HG03060 (cell line): ENCODE measurements around the gene UGT1A6.

ENCODE experiments used
- ATAC-seq: cut with Tn5 transposase; IDR thresholded peaks from one replicate; pipeline ENCODE4 v1.9.1; 2021; ENCODE audit warnings: low read depth, moderate number of reproducible peaks; ENCODE audit not compliant: unreplicated experiment

Gene UGT1A6

DNA sequence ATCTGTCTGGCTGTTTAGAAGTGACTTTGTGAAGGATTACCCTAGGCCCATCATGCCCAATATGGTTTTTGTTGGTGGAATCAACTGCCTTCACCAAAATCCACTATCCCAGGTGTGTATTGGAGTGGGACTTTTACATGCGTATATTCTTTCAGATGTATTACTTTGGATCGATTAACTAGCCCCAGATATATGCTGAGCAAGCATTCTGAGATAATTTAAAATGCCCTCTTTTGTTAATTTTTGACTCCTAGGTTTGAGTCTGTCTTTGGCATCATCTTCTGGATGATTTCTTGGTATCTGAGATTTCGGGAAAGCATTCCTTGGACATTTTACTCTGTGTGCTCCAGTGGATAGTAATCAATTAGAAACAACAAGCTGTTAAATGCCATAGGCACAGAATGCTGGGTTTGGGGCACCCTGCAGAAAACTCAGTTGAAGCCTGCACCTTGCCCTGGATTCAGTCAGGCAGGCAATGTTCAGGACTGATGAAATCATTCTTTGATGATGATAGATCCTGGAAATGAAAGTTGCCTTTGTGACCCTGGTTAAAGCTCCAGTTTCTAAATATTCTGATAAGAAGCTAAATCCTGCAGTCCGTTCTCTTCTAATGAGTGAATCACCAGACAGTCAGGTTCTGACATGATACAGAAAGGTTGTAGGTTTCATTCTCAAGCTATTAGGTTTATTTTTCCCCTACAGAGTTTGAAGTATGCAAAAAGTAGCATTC is 68.5 kb downstream of the UGT1A6 start:
- ATAC-seq: no peak

DNA sequence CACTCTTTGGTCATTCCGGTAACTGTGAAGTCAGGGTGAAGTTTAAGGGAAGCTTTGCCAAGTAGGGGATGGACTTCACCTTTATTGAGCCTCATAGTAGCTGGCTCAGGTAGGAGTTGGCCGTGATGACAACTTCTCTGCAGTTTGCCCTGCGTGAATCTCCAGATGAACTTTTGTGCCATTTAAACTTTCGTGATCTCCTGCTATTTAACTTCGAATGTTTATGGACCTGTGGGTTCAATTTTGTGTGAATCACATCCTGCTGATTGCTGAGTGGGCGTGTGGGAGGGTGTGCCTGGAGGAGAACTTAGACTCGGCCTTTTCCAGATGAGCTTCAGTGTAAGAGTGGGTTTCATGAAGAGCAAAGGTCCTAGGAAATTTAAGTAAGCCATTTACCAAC is 71.6 kb downstream of the UGT1A6 start:
- no peak for ATAC-seq

DNA sequence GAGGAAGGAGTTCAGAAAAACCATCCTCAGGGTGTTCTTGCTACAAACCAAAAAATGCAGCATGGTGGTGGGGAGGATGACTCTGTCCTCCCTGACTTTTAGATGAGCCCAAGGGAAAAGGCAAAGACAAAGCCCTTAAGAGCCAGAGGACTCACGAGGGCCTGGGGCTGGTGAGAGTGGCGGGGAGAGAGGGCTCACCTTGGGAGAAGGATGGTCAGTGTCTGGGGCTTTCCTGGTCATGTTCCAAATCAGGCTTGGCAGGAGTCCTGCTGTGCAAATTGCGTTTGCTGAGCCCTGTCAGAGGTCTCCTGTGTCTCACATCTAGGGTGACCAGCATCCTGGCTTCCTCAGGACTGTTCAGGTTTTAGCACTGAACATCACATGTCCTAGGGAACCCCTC is 72.1 kb downstream of the UGT1A6 start:
- no peak for ATAC-seq

DNA sequence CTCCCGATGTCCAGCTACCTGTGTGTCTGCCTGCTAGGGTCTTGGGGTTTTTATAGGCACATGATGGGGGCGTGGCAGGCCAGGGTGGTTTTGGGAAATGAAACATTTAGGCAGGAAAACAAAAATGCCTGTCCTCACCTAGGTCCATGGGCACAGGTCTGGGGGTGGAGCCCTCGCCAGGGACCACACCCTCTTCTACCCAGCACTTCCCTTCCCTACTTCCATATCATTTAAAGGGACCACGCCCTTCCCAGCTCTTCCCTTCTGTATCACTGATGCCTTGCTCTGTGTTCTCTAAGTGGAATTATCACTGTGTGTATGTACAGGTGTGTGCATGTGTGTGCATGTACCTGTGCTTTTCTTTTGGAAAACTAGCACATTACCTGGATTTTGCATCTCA is 73.7 kb downstream of the UGT1A6 start:
- no peak for ATAC-seq

DNA sequence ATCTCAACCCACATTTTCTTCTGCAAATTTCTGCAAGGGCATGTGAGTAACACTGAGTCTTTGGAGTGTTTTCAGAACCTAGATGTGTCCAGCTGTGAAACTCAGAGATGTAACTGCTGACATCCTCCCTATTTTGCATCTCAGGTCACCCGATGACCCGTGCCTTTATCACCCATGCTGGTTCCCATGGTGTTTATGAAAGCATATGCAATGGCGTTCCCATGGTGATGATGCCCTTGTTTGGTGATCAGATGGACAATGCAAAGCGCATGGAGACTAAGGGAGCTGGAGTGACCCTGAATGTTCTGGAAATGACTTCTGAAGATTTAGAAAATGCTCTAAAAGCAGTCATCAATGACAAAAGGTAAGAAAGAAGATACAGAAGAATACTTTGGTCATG is 75.4 kb downstream of the UGT1A6 start:
- ATAC-seq: no peak

DNA sequence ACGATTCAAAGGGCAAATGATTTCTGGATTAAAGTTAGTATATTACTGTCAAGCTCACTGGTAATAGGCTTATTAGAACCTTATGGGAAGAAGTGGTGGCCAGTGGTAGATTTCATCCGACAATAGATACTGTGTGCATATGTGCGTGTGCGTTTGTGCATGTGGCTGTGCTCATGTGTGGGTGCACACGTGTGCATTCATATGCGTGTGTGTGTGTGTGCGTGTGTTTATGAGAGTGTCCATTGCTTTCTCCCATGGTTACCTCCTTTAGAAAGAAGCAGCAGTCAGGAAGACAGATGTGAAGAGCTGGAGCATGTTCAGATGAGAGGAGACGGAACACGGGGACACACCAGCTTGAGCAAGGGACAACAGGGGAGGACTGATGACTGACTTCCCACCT is 76.6 kb downstream of the UGT1A6 start:
- ATAC-seq: no peak

DNA sequence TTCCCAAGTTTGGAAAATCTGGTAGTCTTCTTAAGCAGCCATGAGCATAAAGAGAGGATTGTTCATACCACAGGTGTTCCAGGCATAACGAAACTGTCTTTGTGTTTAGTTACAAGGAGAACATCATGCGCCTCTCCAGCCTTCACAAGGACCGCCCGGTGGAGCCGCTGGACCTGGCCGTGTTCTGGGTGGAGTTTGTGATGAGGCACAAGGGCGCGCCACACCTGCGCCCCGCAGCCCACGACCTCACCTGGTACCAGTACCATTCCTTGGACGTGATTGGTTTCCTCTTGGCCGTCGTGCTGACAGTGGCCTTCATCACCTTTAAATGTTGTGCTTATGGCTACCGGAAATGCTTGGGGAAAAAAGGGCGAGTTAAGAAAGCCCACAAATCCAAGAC is 79.5 kb downstream of the UGT1A6 start:
- ATAC-seq: no peak

DNA sequence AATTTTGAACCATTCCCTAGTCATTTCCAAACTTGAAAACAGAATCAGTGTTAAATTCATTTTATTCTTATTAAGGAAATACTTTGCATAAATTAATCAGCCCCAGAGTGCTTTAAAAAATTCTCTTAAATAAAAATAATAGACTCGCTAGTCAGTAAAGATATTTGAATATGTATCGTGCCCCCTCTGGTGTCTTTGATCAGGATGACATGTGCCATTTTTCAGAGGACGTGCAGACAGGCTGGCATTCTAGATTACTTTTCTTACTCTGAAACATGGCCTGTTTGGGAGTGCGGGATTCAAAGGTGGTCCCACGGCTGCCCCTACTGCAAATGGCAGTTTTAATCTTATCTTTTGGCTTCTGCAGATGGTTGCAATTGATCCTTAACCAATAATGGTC is 79.9 kb downstream of the UGT1A6 start:
- no peak for ATAC-seq

DNA sequence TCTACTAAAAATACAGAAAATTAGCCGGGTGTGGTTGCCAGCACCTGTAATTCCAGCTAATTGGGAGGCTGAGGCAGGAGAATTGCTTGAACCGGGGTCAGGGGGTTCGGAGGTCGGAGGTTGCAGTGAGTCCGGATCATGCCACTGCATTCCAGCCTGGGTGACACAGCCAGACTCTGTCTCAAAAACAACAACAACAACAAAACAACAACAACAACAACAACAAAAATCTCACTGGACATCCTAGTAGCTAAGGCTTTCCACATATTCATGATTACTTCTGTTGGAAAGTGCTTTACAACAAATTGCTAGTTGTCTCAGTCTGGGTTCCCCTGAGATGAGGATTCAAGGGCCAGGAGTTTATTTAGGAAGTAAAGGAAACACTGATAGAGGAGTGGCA is 81.2 kb downstream of the UGT1A6 start:
- no peak for ATAC-seq

DNA sequence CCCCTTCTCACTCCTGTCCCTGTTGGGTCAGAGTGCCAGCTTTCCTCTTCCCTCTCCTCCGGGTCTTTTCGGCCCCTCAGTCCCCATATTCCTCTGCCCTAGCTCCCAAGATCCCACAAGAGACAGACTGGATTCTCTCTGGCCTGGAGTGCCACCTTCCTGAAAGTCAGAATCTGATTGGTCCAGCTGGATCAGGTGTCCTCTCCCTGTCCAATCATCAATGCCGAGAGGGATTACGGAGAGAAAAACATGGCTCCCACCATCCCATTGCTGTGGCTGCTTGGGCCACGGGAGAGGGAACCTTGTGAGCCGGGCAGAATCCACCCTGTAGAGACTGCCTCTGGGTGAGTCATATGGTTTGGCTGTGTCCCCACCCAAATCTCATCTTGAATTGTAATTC is 82.7 kb downstream of the UGT1A6 start:
- no peak for ATAC-seq

DNA sequence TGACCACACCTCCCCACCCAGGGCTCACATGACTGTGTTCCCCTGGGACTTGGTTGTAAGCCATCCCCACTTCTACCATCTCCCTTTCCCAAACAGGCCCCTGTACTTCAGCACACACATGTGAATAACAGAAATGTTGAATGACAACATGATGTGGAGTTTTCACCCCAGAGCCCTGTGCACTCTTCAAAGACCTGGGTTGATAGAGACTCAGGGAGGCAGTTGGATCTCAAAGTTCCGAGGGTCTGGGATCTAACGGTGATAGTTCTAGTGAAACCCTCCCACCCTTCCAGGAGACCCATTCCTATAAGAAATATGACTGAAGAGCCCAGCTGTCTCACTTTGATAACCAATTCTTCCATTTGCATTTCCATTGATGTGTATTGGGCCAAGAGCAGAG is 85.3 kb downstream of the UGT1A6 start, which contains the start of gene MROH2A:
Gene MROH2A (plus strand): TSS at position 301 of the 400 bp plus-strand sequence. CDS start 1,029 bp downstream, outside the sequence.
- no peak for ATAC-seq

DNA sequence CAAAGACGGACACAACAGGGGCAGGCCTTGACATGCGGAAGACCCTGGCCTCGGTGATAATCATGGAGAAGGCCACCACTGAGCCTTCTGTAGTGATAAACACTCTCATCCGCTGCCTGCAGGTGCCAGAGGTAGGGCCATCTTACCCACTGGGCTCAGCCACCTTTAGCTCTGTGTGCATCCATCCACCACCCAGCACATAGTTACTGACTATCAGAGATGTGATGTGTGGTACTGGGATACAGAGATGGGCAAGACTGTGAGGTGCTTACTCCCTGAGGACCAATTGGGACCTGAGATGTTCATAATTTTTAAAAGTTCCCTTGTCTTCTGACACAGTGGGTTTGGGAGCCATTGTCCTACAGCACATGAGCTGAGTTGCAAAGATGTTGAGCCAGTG is 87.0 kb downstream of the UGT1A6 start:
- no peak for ATAC-seq

DNA sequence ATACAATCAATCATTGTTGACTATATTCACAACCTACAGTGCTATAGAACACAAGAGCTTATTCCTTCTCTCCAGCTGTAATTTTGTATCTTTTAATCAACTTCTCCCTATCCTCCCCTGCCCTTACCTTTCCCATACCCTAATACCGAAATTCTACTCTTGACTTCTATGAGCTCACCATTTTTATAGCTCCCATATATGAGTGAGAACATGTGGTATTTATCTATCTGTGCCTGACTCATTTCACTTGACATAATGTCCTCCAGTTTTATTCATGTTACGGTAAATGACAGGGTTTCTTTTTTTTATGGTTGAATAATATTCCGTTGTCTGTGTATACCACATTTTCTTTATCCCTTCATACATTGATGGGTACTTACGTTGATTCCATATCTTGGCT is 88.1 kb downstream of the UGT1A6 start:
- ATAC-seq: no peak

DNA sequence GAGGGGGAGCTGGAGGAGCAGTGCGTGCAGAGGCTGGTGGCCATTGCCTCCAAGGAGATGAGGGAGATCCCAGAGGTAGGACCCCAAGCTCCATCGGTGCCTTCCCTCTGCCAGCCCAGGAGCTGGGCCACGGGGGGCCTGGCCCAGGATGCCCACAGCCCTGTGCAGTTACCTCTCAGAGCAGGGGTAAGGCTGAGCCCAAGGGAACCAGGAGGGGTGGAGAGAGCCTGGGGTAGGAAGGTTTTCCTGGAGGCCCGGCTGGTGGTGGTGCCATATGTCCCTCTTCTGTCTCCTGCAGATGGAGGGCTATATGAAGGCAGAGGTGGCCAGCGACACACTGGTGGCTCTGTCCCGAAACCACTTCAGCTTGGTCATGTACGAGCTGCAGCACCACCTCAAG is 96.9 kb downstream of the UGT1A6 start:
- no peak for ATAC-seq

DNA sequence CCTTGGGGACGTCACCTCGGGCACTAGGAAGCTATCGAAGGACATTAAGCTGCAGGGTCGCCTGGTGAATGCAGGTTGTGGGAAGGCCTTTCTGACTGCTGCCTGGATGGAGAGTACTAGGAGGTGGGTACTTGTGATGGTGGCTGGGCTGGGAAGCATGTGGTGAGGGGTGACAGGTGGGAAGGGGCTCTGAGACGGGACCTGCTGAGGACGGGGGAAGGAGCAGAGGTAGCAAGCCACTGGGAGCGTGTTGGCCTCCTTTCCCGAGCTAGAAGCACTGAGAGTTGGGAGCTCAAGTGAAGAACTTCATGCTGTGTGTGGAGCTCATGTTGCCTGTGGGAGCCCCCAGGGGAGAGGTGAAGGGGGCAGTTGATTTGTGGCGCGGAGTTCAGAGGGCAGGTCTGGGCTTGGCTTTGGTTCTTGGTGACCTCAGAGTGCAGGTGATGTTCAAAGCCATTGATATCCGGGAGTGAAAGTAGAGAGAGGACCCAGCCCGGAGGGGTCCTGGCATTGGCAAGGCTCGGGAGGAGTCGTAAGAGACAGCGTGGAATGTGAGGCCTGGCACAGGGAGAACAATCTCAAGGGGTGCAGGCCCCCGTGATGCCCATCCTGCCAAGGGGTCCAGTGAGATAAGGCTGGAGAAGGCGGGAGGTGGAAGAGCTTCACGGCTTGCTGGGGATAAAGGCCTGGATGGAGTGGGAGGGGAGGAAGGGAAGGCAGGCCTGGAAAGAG is 98.6 kb downstream of the UGT1A6 start:
- no peak for ATAC-seq

DNA sequence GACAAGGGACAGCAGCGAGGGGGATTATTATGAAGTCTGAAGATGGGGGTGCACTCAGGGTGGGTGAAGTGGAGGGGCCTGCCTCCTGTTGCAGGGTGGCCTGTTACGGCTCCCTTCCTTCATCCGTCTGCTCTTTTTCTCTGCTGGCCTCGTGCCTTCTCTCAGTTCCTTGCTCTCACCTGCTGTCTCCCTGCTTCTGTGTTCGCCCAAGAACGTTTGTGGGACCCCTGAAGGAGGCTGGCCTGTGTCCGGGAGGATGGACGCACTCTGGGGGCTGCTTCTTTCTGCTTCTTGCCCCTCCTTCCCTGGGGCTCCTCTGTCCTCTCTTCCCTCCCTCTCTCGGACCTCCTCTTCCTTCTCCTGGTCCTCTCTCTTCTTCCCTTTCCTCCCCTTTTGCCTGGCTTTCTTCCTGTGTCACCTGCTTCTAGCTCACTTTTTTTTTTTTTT is 99.2 kb downstream of the UGT1A6 start:
- no peak for ATAC-seq

DNA sequence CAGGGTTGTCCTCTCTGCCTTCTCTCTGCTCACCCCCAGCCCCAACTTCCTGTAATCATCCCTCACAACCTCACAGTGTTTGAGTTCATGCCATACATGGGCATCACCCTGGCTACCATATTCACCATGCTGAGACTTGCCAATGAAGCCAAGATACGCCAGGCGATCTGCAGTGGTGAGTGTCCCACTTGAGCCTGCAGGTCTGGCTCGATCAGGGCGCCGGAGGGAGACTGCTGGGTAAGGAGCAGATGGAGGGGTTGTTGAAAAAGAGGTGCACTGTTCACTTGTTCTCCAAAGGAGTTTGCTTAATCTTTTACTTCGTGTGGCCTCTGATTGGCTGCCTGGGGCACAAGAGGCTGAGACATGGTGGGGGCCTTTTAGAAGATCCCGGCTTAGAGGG is 100.0 kb downstream of the UGT1A6 start:
- ATAC-seq: no peak

DNA sequence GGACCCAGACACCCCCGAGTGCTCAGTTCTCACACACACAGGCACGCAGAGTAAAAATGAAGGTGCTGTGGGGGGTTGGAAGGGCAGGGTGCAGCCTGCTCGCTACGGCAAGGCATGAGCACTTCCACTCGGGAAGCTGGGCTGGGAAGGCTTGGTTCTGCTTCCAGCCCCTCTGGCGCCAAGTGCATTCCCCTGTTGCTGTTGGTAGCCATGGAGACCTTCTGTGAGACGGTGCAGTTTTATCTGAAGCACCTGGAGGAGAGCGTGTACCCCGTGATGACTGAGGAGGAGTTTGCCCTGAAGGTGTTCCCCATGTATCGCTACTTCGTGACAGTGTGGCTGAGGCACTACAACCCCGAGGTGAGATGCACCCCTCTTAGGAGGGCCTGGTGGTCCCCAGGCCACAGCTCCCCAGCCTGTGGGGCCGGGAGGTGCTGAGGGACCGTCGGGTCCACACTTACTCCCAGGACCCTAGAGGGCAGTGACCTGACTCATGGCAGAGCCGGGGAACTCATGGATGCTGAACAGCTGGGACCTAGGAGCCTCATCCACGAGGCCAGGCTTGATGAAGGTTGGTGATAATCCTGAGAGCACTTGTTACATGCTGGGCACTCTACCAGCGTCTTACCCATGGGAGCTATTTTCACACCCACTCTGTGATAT is 100.9 kb downstream of the UGT1A6 start:
- ATAC-seq: no peak

DNA sequence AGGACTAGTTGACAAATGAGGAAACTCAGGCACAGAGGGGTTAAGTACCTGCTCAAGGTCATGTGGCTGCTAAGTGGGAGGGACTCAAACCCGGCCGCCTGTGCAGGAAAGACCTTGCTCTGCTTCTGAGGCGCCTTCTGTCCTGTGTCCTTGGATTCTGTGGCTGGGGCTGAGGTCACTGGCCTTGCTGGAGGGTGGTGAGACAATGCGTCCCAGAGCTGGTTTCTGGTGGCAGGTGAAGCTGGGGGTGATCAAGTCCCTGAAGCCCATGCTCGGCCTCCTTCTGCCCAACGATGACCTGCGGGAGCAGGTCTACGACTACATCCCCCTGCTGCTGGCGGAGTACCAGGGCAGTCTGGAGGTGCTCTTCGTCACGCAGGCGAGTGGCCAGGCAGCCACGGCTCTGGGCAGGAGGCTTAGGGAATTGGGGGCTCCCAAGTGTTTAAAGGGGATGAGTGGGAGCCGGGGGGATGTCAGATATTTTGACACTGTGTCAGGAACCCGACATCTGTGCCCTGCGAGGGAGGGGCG is 101.5 kb downstream of the UGT1A6 start:
- no peak for ATAC-seq

DNA sequence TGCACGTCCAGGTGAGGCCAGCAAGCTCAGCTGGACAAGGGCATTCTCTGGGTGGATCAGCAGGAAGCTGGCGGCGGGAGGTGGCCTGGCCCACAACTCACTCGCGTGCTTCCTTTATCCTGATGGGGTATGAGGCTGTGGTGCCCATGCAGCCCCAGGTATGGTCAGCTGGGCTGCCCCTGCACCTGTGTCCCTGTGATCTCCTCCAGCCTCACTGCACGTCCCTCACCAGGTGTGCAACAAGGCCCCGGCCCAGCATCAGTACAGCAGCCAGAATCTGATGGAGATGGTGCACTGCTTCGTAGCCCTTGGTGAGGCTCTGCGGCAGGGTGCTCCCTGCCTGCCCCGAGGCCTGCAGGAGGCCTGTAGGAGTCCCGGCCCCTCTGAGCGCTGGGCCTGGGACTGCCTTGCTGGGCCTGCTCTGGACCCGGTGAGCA is 103.1 kb downstream of the UGT1A6 start:
- no peak for ATAC-seq

DNA sequence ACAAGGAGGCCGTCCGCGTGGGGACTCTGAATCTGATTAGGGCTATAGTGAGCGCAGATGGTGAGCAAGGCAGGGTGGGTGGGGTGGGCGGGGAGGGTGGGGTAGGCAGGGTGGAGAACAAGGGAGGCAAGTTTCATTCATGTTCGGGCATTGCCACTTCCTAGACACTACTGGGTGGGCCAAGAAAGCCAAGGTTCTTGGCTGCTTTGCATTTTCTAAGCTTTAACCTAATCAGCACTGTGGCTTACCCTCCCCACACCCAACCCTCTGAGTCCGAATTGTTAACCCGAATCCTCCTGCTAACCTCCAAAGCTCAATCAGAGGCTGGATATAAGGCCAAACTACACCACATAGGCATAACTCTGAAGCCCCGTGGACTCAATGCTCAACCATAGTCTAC is 103.6 kb downstream of the UGT1A6 start:
- ATAC-seq: no peak
